Measurements from ENCODE around the gene COL20A1.

Gene COL20A1

GRCh38 chr20:63322933-63323273 is 29.9 kb downstream of the COL20A1 start:
- H3K27me3 ChIP-seq (ENCODE audit: control insufficient read depth, insufficient read depth, low read length), result no peaks in the 10 kb centered on the region
- no peaks in the 10 kb centered on the region for H3K9me3 ChIP-seq (ENCODE audit: control insufficient read depth, insufficient read depth, low read length)
- H3K36me3 ChIP-seq (ENCODE audit: control insufficient read depth, insufficient read depth, low read length), result no peaks in the 10 kb centered on the region
- no peak overlapping the region for H3K4me3 ChIP-seq (ENCODE audit: low read depth, low read length)
- H3K9ac ChIP-seq (ENCODE audit: low read depth, low read length), result no peak overlapping the region
- H3K4me1 ChIP-seq (ENCODE audit: control insufficient read depth, insufficient read depth, low read length), result no peaks in the 10 kb centered on the region

GRCh38 chr20:63323357-63323981 is 30.5 kb downstream of the COL20A1 start:
- H3K27me3 ChIP-seq (ENCODE audit: control insufficient read depth, insufficient read depth, low read length), result no peaks in the 10 kb centered on the region

GRCh38 chr20:63325021-63325471 is 32.1 kb downstream of the COL20A1 start:
- Histone ChIP-seq H3K4me3 (ENCODE audit: low read depth, low read length) (no peak overlapping the region), H3K9me3 (ENCODE audit: control insufficient read depth, insufficient read depth, low read length) (no peaks in the 10 kb centered on the region), H3K4me1 (ENCODE audit: control insufficient read depth, insufficient read depth, low read length) (no peaks in the 10 kb centered on the region), H3K36me3 (ENCODE audit: control insufficient read depth, insufficient read depth, low read length) (no peaks in the 10 kb centered on the region), H3K9ac (ENCODE audit: low read depth, low read length) (no peak overlapping the region), H3K27me3 (ENCODE audit: control insufficient read depth, insufficient read depth, low read length) (no peaks in the 10 kb centered on the region)

More at GRCh38 chr20:63323357-63323981, 30.5 kb downstream of the COL20A1 start:
- no peaks in the 10 kb centered on the region for H3K4me1 ChIP-seq (ENCODE audit: control insufficient read depth, insufficient read depth, low read length)
- no peaks in the 10 kb centered on the region for H3K9me3 ChIP-seq (ENCODE audit: control insufficient read depth, insufficient read depth, low read length)
- H3K4me3 ChIP-seq (ENCODE audit: low read depth, low read length), result no peak overlapping the region
- H3K9ac ChIP-seq (ENCODE audit: low read depth, low read length), result no peak overlapping the region
- no peaks in the 10 kb centered on the region for H3K36me3 ChIP-seq (ENCODE audit: control insufficient read depth, insufficient read depth, low read length)

- no peak overlapping the region for H3K9ac ChIP-seq (ENCODE audit: low read depth, low read length)
- H3K4me1 ChIP-seq (ENCODE audit: control insufficient read depth, insufficient read depth, low read length), result no peaks in the 10 kb centered on the region
- no peaks in the 10 kb centered on the region for H3K27me3 ChIP-seq (ENCODE audit: control insufficient read depth, insufficient read depth, low read length)
- no peaks in the 10 kb centered on the region for H3K9me3 ChIP-seq (ENCODE audit: control insufficient read depth, insufficient read depth, low read length)
- H3K4me3 ChIP-seq (ENCODE audit: low read depth, low read length), result no peak overlapping the region
- H3K36me3 ChIP-seq (ENCODE audit: control insufficient read depth, insufficient read depth, low read length), result no peaks in the 10 kb centered on the region
Observed at GRCh38 chr20:63325554-63326313, 32.7 kb downstream of the COL20A1 start.

GRCh38 chr20:63326314-63327230 is 33.6 kb downstream of the COL20A1 start:
- Histone ChIP-seq H3K27me3 (ENCODE audit: control insufficient read depth, insufficient read depth, low read length) (no peaks in the 10 kb centered on the region), H3K9ac (ENCODE audit: low read depth, low read length) (no peak overlapping the region), H3K4me1 (ENCODE audit: control insufficient read depth, insufficient read depth, low read length) (no peaks in the 10 kb centered on the region), H3K4me3 (ENCODE audit: low read depth, low read length) (no peak overlapping the region), H3K36me3 (ENCODE audit: control insufficient read depth, insufficient read depth, low read length) (no peaks in the 10 kb centered on the region), H3K9me3 (ENCODE audit: control insufficient read depth, insufficient read depth, low read length) (no peaks in the 10 kb centered on the region)

- no peak overlapping the region for H3K4me3 ChIP-seq (ENCODE audit: low read depth, low read length)
- no peaks in the 10 kb centered on the region for H3K4me1 ChIP-seq (ENCODE audit: control insufficient read depth, insufficient read depth, low read length)
- no peak overlapping the region for H3K9ac ChIP-seq (ENCODE audit: low read depth, low read length)
- no peaks in the 10 kb centered on the region for H3K36me3 ChIP-seq (ENCODE audit: control insufficient read depth, insufficient read depth, low read length)
- no peaks in the 10 kb centered on the region for H3K27me3 ChIP-seq (ENCODE audit: control insufficient read depth, insufficient read depth, low read length)
- H3K9me3 ChIP-seq (ENCODE audit: control insufficient read depth, insufficient read depth, low read length), result no peaks in the 10 kb centered on the region
Observed at GRCh38 chr20:63327231-63327745, 34.3 kb downstream of the COL20A1 start.

- no peaks in the 10 kb centered on the region for H3K36me3 ChIP-seq (ENCODE audit: control insufficient read depth, insufficient read depth, low read length)
- no peaks in the 10 kb centered on the region for H3K27me3 ChIP-seq (ENCODE audit: control insufficient read depth, insufficient read depth, low read length)
Observed at GRCh38 chr20:63328026-63328700, 35.2 kb downstream of the COL20A1 start.

GRCh38 chr20:63328718-63329275 is 35.8 kb downstream of the COL20A1 start:
- H3K9ac ChIP-seq (ENCODE audit: low read depth, low read length), result no peak overlapping the region
- H3K4me3 ChIP-seq (ENCODE audit: low read depth, low read length), result no peak overlapping the region
- H3K4me1 ChIP-seq (ENCODE audit: control insufficient read depth, insufficient read depth, low read length), result no peaks in the 10 kb centered on the region
- H3K9me3 ChIP-seq (ENCODE audit: control insufficient read depth, insufficient read depth, low read length), result no peaks in the 10 kb centered on the region
- H3K27me3 ChIP-seq (ENCODE audit: control insufficient read depth, insufficient read depth, low read length), result no peaks in the 10 kb centered on the region
- H3K36me3 ChIP-seq (ENCODE audit: control insufficient read depth, insufficient read depth, low read length), result no peaks in the 10 kb centered on the region

More at GRCh38 chr20:63328026-63328700, 35.2 kb downstream of the COL20A1 start:
- no peak overlapping the region for H3K9ac ChIP-seq (ENCODE audit: low read depth, low read length)
- H3K4me3 ChIP-seq (ENCODE audit: low read depth, low read length), result no peak overlapping the region
- H3K9me3 ChIP-seq (ENCODE audit: control insufficient read depth, insufficient read depth, low read length), result no peaks in the 10 kb centered on the region
- no peaks in the 10 kb centered on the region for H3K4me1 ChIP-seq (ENCODE audit: control insufficient read depth, insufficient read depth, low read length)

- Histone ChIP-seq H3K9me3 (ENCODE audit: control insufficient read depth, insufficient read depth, low read length) (no peaks in the 10 kb centered on the region), H3K36me3 (ENCODE audit: control insufficient read depth, insufficient read depth, low read length) (no peaks in the 10 kb centered on the region), H3K9ac (ENCODE audit: low read depth, low read length) (no peak overlapping the region), H3K4me1 (ENCODE audit: control insufficient read depth, insufficient read depth, low read length) (no peaks in the 10 kb centered on the region), H3K4me3 (ENCODE audit: low read depth, low read length) (no peak overlapping the region), H3K27me3 (ENCODE audit: control insufficient read depth, insufficient read depth, low read length) (no peaks in the 10 kb centered on the region)
Observed at GRCh38 chr20:63329331-63330083, 36.5 kb downstream of the COL20A1 start.

GRCh38 chr20:63330084-63330760 is 37.2 kb downstream of the COL20A1 start:
- H3K4me1 ChIP-seq (ENCODE audit: control insufficient read depth, insufficient read depth, low read length), result no peaks in the 10 kb centered on the region
- no peaks in the 10 kb centered on the region for H3K9me3 ChIP-seq (ENCODE audit: control insufficient read depth, insufficient read depth, low read length)
- no peak overlapping the region for H3K9ac ChIP-seq (ENCODE audit: low read depth, low read length)
- no peak overlapping the region for H3K4me3 ChIP-seq (ENCODE audit: low read depth, low read length)
- no peaks in the 10 kb centered on the region for H3K36me3 ChIP-seq (ENCODE audit: control insufficient read depth, insufficient read depth, low read length)
- no peaks in the 10 kb centered on the region for H3K27me3 ChIP-seq (ENCODE audit: control insufficient read depth, insufficient read depth, low read length)
